NCI-H1092 treated with DMSO at 0.1 percent for 48 hours (cell line): ENCODE measurements around the gene HMX2.
"Not testable (repeated sequence)": the region's sequence is repeated elsewhere in the genome, so short reads cannot be mapped to it uniquely, and the experiment has no call there.

ENCODE experiments used
- DNase-seq: peaks from one replicate; lab custom pipeline; 2025; lab: John Stamatoyannopoulos, UW

Gene HMX2

DNA sequence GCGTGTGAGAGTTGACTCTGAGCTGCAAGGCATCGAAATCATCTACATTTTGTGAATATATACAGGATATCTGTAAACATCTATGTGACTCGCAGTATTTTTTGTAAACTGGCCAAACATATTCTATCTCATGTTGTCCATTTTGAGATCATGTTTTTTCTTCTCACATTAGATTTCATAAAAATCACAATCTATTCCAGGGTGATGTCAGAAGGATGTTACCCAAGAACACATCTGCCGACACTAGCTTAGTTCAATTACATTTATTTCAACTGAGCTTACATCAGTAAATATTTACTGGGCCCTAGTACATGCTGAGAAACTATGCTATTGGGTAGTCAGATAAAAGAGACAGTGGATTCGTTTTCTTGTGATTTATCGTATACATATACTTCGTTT lies 3.8 kb downstream of the HMX2 start:
- no peak for DNase-seq

DNA sequence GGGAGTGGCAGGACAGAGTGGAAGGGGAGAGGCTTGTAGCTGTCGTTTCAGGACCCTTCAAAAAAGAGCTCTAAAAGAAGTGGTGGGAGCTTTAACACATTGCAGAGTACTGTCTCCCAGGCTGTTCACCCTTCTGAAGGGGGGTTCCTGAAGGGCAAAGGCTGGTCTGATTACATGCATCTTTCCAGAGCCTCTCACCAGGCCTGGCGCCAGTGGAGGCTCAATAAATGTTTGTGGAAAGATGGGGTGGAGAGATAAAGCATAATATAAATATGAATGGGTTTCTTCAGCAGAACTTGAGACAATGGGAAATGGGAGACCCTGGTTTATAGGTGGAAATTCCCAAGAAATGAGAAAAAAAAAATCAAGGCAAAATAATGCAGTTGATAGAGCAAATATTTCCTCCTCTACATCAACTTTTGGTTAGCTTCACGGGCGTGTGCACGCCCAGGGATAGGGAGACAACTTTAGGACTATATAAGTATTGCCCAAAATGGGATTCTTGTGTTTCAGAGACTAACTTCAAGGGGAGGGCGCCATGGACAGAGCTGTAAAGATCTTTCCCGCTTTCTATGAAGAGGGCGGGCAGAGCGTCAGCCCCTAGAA lies 5.7 kb downstream of the HMX2 start:
- DNase-seq = no peak

DNA sequence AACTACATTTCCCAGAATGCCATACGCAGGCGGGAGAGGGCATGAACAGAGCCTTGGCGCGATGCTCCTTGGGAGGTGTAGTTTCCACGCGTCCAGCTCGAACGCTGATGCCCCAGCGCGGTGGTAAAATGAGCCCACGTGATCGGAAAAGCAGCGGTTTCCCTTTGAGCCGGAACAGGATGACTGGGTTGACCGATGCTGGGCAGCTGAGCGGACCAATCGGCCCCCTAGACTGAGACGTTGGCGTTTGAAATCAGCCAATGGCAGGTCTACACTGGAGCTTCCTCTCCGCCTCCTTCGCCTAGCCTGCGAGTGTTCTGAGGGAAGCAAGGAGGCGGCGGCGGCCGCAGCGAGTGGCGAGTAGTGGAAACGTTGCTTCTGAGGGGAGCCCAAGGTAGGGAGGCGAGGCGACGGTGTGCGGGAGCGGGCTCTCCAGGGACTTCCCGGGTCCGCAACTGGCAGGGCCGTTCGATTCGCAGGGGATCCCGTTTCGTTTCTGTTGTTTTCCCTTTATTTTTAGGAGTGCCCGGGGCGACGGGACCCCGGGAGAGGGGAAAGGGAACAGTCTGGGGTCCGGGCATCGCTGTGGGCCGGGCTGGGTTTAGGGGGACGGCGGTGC lies 6.3 kb downstream of the HMX2 start, which contains the start of gene BUB3:
Gene BUB3 (plus strand): TSS at position 311 of the 619 bp plus-strand sequence. CDS start 516 bp downstream, outside the sequence.
- DNase-seq = peak; percentile 98

DNA sequence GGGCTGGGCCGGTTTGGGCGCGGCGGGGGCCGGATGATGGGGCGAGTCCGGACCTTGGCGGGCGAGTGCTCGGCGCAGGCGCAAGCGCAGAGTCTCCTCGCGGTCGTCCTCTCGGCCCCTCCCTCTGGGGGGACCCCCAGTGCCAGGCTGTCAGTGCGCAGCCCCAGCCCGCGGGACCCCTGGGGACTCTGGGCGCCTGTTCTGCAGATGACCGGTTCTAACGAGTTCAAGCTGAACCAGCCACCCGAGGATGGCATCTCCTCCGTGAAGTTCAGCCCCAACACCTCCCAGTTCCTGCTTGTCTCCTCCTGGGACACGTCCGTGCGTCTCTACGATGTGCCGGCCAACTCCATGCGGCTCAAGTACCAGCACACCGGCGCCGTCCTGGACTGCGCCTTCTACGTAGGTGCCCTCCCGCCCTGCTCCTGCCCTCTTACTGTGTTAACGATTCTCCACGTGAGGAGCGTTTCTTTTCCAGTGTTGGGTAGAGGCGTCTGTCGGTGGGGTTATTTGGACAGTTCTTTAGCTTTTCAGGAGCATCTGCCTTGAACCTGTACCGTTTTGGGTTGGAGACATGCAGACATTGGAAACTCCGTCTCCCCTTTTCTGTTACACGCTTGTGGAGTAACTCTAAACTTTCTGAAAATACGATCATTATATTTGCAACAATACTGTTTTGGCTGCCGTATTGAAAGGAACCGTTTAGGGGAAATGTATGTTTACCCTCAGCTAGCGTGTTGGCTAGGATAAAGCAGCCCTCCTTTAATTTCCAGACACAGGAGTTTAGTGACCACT lies 7.0 kb downstream of the HMX2 start:
- peak; percentile 15 for DNase-seq

DNA sequence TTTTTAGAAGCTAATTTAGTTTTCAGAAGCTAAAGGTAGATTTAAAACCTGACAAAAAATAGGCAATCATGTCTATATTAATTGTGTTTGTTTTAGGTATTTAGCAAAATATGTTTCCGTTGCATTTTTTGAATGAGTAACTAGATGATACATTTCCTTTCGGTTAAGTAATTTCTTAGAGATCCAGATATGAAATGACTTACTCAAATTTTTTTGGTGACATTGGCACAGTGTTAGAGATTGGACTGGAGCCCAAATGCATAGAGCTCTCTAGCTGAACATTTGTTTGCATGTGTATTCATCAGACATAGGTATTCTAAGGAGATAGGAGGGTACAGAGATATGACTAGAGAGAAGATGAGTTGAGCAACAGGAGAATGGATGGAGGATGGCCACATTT lies 8.1 kb downstream of the HMX2 start:
- DNase-seq = no peak

DNA sequence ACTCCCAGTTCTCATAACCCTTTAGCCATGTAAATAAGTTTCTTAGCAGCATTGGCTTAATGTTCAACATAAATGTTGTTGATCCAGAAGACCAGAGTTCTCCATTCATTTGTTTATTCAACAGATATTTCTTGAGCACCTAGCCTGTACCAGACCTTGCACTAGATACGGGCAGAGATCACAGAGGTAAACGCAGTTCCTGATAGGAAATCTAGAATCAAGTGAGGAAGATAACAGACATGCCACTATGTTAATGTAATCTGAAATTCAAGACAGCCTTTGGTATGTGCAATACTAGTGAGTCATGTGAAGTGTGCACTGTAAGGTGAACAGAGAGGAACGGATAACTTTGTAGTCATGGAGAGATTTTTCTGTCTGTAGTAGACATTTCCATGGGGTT lies 9.3 kb downstream of the HMX2 start:
- no peak for DNase-seq

DNA sequence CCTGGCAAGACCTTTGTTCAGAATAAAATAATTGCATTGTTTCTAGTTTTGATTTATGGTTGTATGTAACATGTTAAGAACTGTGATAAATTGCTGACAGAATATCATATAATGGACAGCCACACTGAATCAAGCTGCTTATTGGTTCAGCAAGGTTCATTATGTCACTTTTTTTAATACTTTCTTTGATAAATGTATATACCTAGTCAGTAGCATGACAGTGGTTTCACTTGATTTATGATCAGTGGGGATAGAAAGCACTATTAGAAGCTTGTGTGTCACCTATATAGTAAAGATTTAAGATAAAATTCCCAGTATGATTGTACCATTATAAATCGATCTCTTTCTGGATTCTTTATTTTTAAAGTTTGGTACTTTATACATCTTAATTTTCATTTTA lies 10.7 kb downstream of the HMX2 start:
- DNase-seq = no peak

DNA sequence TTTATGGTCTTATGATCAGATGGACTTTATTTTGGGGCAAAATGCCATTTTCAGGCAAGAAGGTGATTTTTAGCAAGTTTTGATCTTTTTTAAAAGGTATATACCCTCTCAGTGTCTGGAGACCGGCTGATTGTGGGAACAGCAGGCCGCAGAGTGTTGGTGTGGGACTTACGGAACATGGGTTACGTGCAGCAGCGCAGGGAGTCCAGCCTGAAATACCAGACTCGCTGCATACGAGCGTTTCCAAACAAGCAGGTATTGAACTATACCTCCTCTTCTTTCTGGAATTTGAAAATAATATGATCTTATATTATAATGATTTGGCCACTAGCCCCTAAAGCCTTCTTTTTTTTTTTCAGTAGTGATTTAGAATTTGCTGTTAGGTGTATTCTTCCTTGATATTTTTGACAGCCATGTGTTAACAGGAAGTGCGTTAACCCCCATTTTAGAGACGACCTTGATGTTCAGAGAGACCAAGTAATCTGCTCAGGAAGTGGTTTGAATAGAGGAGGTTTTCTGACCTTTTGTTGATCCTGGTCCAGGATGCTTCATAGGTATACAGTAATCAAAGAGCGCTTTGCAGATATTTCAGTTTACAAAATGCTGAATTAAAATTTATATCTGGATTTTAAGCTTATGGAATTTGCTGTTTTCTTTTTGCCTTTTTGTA lies 12.5 kb downstream of the HMX2 start:
- no peak for DNase-seq

DNA sequence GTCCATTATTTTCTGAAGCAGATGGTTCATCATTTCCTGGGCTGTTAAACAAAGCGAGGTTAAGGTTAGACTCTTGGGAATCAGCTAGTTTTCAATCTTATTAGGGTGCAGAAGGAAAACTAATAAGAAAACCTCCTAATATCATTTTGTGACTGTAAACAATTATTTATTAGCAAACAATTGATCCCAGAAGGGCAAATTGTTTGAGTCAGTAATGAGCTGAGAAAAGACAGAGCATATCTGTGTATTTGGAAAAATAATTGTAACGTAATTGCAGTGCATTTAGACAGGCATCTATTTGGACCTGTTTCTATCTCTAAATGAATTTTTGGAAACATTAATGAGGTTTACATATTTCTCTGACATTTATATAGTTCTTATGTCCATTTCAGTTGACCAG lies 16.4 kb downstream of the HMX2 start:
- no peak for DNase-seq

DNA sequence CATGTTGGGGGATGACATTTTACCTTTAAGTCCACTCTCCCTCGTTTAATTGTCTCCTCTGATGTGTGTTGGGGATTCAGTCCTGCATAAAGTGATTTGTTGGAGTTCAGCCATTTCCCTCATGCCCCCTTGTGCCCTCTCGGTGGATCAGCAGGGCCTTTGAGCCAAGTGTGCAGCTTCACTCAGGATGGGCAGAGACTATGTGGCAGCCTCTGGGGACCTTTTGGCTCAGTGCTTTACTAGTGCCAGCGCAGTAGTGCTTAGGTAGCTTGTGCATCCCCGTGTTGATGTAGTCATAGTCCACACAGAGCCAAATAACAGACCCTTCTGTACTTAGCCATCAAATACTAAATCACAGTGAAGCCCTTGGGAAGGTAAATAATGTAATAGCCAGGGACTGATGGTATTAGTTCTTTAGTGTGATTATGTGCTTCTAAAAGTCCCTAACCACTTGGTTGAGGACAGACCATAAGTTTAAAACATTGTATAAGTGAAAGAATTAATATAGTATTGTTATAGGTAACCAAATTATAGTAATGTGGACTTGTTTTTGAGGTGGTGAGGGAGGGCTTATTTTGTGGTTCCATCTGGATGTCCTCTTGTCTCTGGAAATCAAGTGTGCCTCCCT lies 17.6 kb downstream of the HMX2 start:
- peak; percentile 65 for DNase-seq

DNA sequence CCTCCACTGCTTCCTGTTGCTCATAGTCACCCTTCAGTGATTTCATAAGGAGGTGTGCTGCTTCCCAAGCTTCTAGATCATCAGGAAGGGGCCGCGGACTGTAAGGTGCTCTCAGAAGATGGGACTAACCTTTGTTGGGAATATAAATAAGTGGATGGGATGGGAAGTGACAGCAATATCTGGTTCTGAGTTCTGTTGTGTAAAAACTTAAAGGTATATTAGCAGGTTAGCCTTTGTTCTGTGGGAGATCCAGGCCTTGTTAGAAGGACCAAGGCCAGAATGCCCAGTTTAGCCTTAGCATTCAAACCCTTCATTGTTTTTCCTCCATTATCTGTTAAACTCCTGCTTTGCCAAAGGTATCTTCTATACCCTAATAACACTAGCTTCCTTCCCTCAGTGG lies 18.7 kb downstream of the HMX2 start:
- no peak for DNase-seq

DNA sequence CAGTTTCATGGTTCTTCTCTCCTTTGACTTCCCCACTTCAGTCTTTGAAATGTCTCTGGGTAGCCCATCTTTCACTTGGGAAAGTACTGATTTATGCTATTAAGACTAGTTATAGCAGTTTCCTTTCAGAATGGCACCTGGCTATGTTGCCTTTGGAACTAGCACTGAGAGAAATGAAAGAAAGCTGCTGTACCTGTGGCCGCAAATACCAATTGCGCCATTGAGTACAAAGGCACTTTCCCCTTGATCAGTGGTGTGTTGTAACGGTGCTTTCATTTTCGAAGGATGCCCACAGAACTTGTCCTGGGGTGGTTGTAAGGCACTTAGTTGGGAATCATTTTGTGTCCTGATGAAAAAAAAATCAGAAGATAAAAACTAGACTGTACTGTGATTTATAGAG lies 23.0 kb downstream of the HMX2 start:
- no peak for DNase-seq

DNA sequence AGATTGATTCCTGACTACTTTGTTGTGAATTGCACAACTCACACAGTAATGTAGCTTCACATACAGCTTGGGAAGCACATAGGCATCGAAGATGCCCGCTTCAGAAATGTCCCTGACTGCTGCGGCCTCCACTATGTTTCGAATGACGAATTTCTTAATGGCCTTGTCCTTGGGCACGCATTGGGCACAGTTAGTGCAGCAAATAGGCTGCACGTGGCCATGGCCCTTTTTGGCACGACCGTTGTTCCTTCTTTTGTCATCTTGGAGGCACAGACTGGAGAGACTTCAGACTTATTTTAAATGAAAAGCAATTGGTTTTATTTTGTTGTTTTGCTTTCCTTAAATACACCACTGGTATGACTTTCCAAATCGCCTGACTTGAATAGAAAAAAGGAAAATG lies 23.7 kb downstream of the HMX2 start:
- not testable (repeated sequence) for DNase-seq

DNA sequence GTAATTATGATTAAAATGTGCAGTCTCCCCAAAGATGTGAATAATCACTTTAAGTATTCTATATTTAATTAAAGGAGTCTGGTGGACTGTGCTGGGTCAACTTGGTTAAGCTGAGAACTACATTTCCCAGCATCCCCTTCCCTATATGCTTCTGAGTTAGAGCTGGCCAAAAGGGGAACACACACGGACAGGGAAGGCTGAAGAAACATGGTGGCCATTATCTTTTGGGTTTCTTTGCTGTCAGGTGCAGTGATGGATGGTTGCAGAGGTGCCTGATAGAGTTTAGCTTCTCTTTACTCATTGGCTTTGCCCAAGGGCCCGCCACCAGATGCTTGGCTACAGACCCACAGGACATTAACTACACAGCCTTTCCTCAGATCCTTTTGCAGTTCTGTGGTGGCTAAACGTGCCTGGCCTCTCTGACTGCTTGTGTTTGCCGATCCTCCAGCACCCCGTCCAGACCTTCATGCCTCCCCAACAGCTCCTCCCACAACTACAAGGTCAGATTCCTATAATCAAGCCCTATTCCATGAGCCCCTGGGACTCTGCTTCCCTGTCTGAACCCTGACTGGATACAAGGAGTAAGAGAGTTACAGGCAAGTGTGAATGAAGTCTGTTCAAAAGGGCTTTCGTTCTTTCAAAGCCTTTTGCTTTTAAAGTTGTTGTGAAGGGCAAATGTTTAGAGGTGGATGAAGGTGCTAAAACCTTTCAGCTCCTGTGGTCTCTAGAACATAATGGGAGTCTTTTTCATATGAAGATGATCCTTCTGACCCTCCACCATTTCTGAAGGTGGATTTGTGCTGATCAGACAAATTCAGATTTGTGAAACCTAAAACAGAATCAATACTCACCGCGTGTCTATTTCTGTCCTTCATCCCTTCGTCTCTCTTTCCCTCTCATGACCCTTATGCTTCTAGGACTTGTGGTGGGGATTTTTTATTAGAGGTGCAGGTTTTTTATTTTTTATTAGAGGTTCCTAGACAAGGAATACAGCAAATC lies 27.8 kb downstream of the HMX2 start:
- no peak for DNase-seq

DNA sequence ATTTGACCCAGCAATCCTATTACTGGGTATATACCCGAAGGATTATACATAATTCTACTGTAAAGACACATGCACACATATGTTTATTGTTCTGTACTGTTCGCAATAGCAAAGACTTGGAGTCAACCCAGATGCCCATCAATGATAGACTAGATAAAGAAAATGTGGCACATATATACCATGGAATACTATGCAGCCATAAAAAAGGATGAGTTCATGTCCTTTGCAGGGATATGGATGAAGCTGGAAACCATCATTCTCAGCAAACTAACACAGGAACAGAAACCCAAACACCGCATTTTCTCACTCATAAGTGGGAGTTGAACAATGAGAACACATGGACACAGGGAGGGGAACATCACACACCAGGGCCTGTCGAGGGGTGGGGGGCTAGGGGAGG lies 30.5 kb downstream of the HMX2 start:
- DNase-seq = not testable (repeated sequence)

DNA sequence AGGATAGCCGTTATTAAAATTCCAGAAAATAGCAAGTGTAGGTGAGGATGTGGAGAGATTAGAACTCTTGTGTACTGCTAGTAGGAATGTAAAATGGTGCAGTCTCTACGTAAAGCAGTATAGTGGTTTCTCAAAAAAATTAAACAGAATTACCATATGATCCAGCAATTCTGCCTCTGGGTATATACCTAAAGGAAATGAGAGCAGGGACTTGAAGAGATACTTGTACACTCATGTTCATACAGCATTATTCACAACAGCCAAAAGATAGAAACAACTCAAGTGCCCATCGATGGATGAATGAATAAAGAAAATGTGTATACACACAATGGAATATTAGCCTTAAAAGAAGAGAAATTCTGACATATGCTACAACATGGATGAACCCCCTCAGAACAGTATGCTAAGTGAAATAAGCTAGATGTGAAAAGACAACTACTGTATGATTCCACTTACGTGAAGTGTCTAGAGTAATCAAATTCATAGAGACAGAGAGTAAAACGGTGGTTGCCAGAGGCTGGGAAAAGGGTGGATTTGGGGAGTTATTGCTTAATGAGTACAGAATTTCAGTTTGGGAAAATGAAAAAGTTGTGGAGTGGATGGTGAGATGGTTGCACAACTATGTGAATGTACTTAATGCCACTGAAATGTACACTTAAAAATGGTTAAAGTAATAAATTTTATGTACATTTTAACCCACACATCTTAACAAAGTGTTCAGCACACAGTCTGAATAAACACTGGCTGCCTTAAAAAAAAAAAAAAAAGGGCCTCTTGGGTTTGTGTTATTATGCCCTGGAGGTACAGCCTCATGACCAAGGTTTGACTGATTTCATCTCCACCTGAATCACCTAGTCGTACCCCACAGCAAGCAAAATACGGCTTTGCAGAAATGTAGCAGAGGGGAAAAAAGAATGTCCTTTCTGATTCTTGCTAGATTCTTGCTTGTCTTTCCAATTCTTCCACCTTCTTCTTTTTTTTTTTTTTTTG lies 32.5 kb downstream of the HMX2 start:
- no peak for DNase-seq

DNA sequence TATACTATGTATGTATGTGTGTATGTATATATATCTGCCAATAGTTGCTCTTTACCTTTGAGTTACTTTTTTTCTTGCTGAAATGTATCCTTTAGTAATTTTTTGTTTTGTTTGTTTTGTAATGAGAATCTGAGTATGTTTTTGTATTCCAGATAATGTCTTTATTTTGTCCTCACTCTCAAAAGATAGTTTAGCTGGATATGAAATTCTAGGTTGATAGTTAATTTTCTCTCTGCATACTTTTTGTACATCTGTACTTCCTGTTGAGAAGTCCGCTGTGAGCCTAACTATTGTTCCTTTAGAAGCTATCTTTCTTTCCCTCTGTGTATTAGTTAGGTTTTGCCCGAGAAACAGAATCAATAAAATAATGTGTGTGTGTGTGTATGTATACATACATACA lies 35.8 kb downstream of the HMX2 start:
- DNase-seq = no peak

DNA sequence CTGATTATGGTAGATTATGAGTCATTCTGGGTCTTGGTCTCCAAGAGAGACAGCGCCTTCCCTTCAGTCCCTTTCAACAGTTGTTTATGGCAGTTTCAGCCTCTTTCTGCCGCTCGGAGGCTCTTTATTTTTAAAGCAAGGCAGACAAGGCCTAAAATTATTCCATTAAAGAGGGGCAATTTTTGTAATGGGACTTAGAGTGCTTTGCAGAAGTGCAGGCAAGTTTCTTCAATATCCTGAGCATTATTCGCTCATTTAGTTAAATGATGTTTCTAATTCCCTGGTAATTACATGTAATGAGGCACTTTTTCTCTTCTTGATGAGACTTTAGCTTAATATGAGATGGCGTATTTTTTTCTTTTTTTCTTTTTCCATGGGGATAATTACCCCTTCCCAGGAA lies 39.8 kb downstream of the HMX2 start:
- no peak for DNase-seq

DNA sequence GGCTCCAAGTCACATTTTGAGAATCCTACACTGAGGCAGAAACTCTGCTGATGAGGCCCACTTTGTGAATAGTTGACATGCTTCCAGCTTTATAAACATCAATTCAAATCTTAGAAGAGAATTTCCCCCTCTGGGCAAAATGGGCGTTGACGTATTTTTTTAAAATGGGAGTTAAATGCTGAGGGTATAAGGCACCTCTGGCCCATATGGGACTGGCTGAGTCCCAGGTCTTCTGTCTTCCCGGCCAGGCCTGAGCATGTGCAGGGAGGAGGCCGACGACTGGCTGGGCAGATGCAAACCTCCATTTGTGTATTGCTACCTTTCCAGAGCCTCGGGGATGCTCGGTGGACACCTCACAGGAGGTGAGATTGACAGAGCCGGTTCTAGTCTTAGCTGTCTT lies 44.0 kb downstream of the HMX2 start:
- no peak for DNase-seq

DNA sequence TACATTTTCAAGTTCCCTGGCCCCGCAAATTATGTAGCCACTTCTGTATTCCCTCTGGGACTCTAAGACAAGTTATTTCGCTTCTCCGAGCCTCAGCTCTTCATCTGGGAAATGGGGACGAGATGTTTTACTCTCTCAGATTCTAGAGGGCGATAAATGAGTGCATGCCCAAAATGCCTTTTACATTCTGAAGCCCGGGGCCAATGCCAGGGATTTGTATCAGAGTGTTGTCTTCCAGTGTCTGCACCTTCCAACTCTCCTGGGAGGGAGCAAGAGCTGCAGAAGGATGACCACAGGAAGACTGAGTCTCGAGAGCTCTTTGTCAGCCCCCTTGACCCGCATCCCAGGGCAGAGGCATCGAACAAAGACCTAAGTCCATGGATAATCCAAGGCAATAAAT lies 46.1 kb downstream of the HMX2 start:
- no peak for DNase-seq
